Vagina (tissue), 2 donors: ENCODE data around the gene FMNL2. TPM values are rescaled to one million over a fixed set of nuclear protein-coding genes. Genes with fewer than 3 reads are reported as not detected.

ENCODE experiments used
- DNase-seq, 2 donors: peaks; one replicate each; pipeline ENCODE4 v3.0.0-alpha.2; 2017; ENCODE audit errors: extremely low spot score in 2 of 2
- H3K27ac ChIP-seq: fragments of 200-600 bp; sonication (generic); one replicate; pipeline ENCODE4 v1.5.1; 2019
- H3K27me3 ChIP-seq: fragments of 200-600 bp; sonication (generic); one replicate; pipeline ENCODE4 v1.5.1; 2019
- H3K36me3 ChIP-seq, 2 donors: fragments of 200-600 bp; sonication (generic); one replicate each; pipeline ENCODE4 v1.5.1; 2017 to 2019
- H3K4me1 ChIP-seq: fragments of 200-600 bp; sonication (generic); one replicate; pipeline ENCODE4 v1.5.1; 2019
- H3K4me3 ChIP-seq, 2 donors: fragments of 200-600 bp; sonication (generic); 1 replicate in 1 of 2; 2 replicates in 1 of 2; pipeline ENCODE4 v1.5.1; 2016 to 2019
- H3K9me3 ChIP-seq: fragments of 200-600 bp; sonication (generic); one replicate; pipeline ENCODE4 v1.5.1; 2019
- CTCF ChIP-seq, 3 experiments: fragments of 450-650 bp in 2 of 3; fragments of 200-600 bp in 1 of 3; sonication (generic) in 1 of 3; IDR thresholded peaks; one replicate each; pipeline ENCODE4 v1.5.1; 2017 to 2019; ENCODE audit warnings: antibody characterized with exemption in 3 of 3, mild to moderate bottlenecking in 2 of 3, moderate library complexity in 2 of 3
- POLR2A ChIP-seq, 2 donors: fragments of 450-650 bp; IDR thresholded peaks; one replicate each; pipeline ENCODE4 v1.6.1; 2017; ENCODE audit warnings: antibody characterized with exemption in 2 of 2, mild to moderate bottlenecking in 2 of 2, moderate library complexity in 2 of 2
- POLR2AphosphoS5 ChIP-seq, 2 donors: sonication (generic); formaldehyde crosslinking; IDR thresholded peaks; one replicate each; pipeline ENCODE4 v1.9.0; 2017; ENCODE audit warnings: antibody characterized with exemption in 2 of 2, mild to moderate bottlenecking in 2 of 2, low read depth in 1 of 2; ENCODE audit not compliant: insufficient read depth in 1 of 2
- intact Hi-C: fragments of 100-400 bp; cut with DNase I; formaldehyde crosslinking; loops from one replicate; pipeline ENCODE4 v1.15.1; 2023
- total RNA-seq: library from RNA; depleted of rRNA; stranded (reverse); fragments of >200 nt; gene quantifications from one replicate; pipeline ENCODE4 v1.2.3, GENCODE V29; 2016

The FMNL2 gene
- total RNA-seq, 1 donor from 2014 or later, result 35.4 TPM

DNA sequence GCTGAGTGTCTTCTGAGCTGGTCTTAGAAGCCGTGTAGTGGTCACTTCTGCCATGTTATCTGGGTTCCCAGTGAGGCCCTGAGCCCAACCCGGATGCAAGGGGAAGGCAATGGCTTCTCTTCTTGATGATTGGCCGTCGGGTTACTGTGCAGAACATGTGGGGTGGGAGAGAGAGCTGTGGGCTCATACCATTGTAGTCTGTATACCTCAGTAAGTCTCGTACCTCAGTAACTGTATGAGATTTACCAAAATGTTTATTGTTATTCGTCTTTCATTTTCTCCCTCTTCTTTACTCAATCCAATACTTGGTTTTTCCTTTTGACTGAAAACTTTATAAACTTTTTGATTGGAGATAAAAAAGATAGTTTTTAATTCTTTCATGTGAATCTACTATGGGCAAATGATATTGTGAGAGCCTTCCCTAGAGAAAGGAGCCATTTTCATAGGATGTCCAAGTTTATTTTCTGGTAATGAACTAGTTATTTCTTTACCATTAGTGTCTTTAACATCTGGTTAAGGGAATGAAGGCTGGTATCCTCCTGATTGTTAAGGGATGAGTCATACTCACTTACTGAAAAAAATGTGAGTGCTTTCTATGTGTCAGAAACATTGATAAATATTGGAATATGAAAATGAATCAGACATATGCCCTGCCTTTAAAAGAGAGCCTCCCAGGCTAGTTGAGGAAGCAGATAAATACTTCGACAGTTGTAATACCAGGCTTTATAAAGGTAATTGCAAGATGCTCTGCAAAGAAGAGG, 252.4 kb downstream of the FMNL2 start:
- Histone ChIP-seq H3K36me3 (no peaks in the 10 kb centered on the region), H3K4me3 (no peak overlapping the region), H3K27ac (no peak overlapping the region), H3K9me3 (no peaks in the 10 kb centered on the region), H3K27me3 (no peaks in the 10 kb centered on the region), H3K4me1 (peaks cover 14% of the 10 kb centered on the region)
- intact Hi-C loops, result no loop called here
- DNase-seq, result no peak
- no peak for TF ChIP-seq CTCF (IDR thresholded peaks at IDR 0.05)
- TF ChIP-seq POLR2AphosphoS5 (IDR thresholded peaks at IDR 0.05; ENCODE audit: insufficient read depth in 1 of 2, low read depth in 1 of 2), result no peak
- TF ChIP-seq POLR2A (IDR thresholded peaks at IDR 0.05), result no peak

DNA sequence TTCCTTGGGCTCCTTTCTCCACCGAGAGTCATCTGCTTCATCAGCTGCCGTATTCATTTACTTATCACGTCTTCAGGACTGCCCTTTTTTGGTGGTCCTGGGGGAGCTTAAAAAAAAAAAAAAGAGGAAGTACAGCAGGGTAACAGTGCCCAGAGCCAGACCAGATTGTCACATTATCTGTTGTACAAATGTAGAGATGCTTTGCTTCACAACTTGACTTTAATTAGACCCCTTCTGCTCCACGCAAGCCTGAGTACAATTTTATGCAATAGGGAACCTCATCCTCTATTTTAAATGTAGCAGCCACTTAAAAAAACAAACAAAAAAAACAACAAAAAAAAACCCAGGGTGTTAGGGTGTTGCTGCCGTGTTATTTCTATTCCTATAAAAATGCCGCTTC, 254.0 kb downstream of the FMNL2 start:
- intact Hi-C loops, result no loop called here
- no peak overlapping the region for H3K4me3 ChIP-seq
- no peak overlapping the region for H3K27ac ChIP-seq
- no peaks in the 10 kb centered on the region for H3K27me3 ChIP-seq
- H3K9me3 ChIP-seq, result no peaks in the 10 kb centered on the region
- TF ChIP-seq POLR2A (IDR thresholded peaks at IDR 0.05) (no peak), CTCF (IDR thresholded peaks at IDR 0.05) (no peak), POLR2AphosphoS5 (IDR thresholded peaks at IDR 0.05; ENCODE audit: insufficient read depth in 1 of 2, low read depth in 1 of 2) (no peak)
- peaks cover 14% of the 10 kb centered on the region for H3K4me1 ChIP-seq
- no peaks in the 10 kb centered on the region for H3K36me3 ChIP-seq
- DNase-seq, result no peak

DNA sequence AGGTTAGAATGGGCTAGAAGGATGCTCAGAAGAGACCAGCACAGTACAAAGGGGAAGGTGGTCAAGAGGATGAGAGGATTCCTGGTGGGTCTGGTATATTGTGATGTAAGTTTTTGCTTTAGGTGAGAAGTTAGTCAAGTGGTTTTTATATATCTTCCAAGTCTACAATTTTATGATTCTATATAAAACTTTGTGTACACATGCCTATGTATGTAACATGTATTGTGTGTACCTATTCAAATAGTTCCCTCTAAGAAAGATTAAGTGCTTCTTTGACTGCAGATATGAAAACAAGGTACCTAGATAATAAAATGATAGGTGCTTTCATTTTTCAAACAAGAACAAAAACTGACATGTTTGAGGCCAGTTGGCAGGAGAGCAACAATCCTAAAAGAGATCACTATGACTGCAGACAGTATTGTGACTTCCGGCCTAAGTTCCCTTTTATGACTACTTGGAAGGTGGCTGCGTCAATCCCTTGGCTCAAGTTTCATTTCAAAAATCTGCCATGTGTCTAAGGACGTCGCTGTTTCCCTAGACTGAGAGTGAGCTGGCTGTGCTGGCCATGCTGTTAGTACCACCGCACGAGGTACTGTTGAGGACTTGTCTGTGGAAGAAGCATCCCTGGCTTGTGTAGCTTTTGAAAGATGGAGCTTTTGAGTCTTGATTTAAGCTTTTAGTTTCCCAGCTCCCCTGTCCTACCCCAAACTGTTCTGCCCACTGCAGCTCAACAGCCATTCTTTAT, 259.2 kb downstream of the FMNL2 start:
- DNase-seq, result no peak
- no peaks in the 10 kb centered on the region for H3K4me1 ChIP-seq
- H3K4me3 ChIP-seq, result no peak overlapping the region
- intact Hi-C loops, result no loop called here
- no peaks in the 10 kb centered on the region for H3K36me3 ChIP-seq
- no peaks in the 10 kb centered on the region for H3K27me3 ChIP-seq
- H3K27ac ChIP-seq, result peak overlapping the region; percentile 1
- TF ChIP-seq POLR2AphosphoS5 (IDR thresholded peaks at IDR 0.05; ENCODE audit: insufficient read depth in 1 of 2, low read depth in 1 of 2), result no peak
- TF ChIP-seq POLR2A (IDR thresholded peaks at IDR 0.05), result no peak
- no peak for TF ChIP-seq CTCF (IDR thresholded peaks at IDR 0.05)
- no peaks in the 10 kb centered on the region for H3K9me3 ChIP-seq

- no peaks in the 10 kb centered on the region for H3K27me3 ChIP-seq
- no peak for DNase-seq
- no peaks in the 10 kb centered on the region for H3K9me3 ChIP-seq
- H3K4me1 ChIP-seq, result no peaks in the 10 kb centered on the region
- H3K27ac ChIP-seq, result peak overlapping the region; percentile 1
- no peak overlapping the region for H3K4me3 ChIP-seq
- no peak for TF ChIP-seq CTCF (IDR thresholded peaks at IDR 0.05)
- TF ChIP-seq POLR2A (IDR thresholded peaks at IDR 0.05), result no peak
- no peak for TF ChIP-seq POLR2AphosphoS5 (IDR thresholded peaks at IDR 0.05; ENCODE audit: insufficient read depth in 1 of 2, low read depth in 1 of 2)
- intact Hi-C loops, result no loop called here
- no peaks in the 10 kb centered on the region for H3K36me3 ChIP-seq
These were observed 259.8 kb downstream of the FMNL2 start for GRCh38 chr2:152594792-152595191.
